Muscle of arm (tissue), 14 donors: ENCODE data around the gene GIPC1. TPM values are rescaled to one million over a fixed set of nuclear protein-coding genes. Genes with fewer than 3 reads are reported as not detected.
"Not testable (repeated sequence)": the region's sequence is repeated elsewhere in the genome, so short reads cannot be mapped to it uniquely, and the experiment has no call there.

Experiments
- DNase-seq: peaks from one replicate; pipeline ENCODE4 v3.0.0-alpha.2; 2013
- long read RNA-seq, 11 donors: transcript quantifications; one replicate each; lab custom pipeline, GENCODE V29; 2026
- polyA plus RNA-seq, 12 donors: library from polyadenylated mRNA; unstranded; fragments of 120-200 nt; gene quantifications; one replicate each; pipeline ENCODE4 v1.2.1, GENCODE V29; 2013; ENCODE audit not compliant: insufficient read length in 12 of 12

Gene GIPC1, protein sequence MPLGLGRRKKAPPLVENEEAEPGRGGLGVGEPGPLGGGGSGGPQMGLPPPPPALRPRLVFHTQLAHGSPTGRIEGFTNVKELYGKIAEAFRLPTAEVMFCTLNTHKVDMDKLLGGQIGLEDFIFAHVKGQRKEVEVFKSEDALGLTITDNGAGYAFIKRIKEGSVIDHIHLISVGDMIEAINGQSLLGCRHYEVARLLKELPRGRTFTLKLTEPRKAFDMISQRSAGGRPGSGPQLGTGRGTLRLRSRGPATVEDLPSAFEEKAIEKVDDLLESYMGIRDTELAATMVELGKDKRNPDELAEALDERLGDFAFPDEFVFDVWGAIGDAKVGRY
- 10 to 100 TPM in 11 of 12 donors, not detected in 1; 28.6 to 60.6 (median 38.0) TPM for polyA plus RNA-seq
- long read RNA-seq, donor 1, transcript GIPC1-203 (9 exons, 1,926 nt): major isoform, 9 of 18 reads
- long read RNA-seq, donor 1, transcript GIPC1-205 (8 exons, 1,386 nt): minor isoform, 5 of 18 reads
- long read RNA-seq, donor 1, partial matches to known transcripts: 0 of 18 reads
- long read RNA-seq, donor 1, other reads (novel, unspliced or antisense): 0 of 18 reads
- long read RNA-seq, donor 2, transcript GIPC1-205 (8 exons, 1,386 nt): minor isoform, 5 of 20 reads
- long read RNA-seq, donor 2, transcript GIPC1-203 (9 exons, 1,926 nt): major isoform, 10 of 20 reads
- long read RNA-seq, donor 2, transcript GIPC1-213 (7 exons, 1,068 nt): minor isoform, 5 of 20 reads
- long read RNA-seq, donor 2, partial matches to known transcripts: 0 of 20 reads
- long read RNA-seq, donor 2, other reads (novel, unspliced or antisense): 0 of 20 reads
- long read RNA-seq, donor 3, partial matches to known transcripts: 0 of 9 reads
- long read RNA-seq, donor 3, other reads (novel, unspliced or antisense): 0 of 9 reads
- long read RNA-seq, donor 4, partial matches to known transcripts: 0 of 5 reads
- long read RNA-seq, donor 4, other reads (novel, unspliced or antisense): 0 of 5 reads
- long read RNA-seq, donor 5, transcript GIPC1-205 (8 exons, 1,386 nt): major isoform, 10 of 24 reads
- long read RNA-seq, donor 5, transcript GIPC1-203 (9 exons, 1,926 nt): minor isoform, 7 of 24 reads
- long read RNA-seq, donor 5, partial matches to known transcripts: 0 of 24 reads
- long read RNA-seq, donor 5, other reads (novel, unspliced or antisense): 0 of 24 reads
- long read RNA-seq, donor 6, partial matches to known transcripts: 0 of 9 reads
- long read RNA-seq, donor 6, other reads (novel, unspliced or antisense): 0 of 9 reads
- long read RNA-seq, donor 7, partial matches to known transcripts: 0 of 1 reads
- long read RNA-seq, donor 7, other reads (novel, unspliced or antisense): 0 of 1 reads
- long read RNA-seq, donor 8, transcript GIPC1-203 (9 exons, 1,926 nt): major isoform, 12 of 22 reads
- long read RNA-seq, donor 8, transcript GIPC1-205 (8 exons, 1,386 nt): minor isoform, 9 of 22 reads
- long read RNA-seq, donor 8, partial matches to known transcripts: 0 of 22 reads
- long read RNA-seq, donor 8, other reads (novel, unspliced or antisense): 0 of 22 reads
- long read RNA-seq, donor 9, transcript GIPC1-203 (9 exons, 1,926 nt): major isoform, 7 of 14 reads
- long read RNA-seq, donor 9, partial matches to known transcripts: 0 of 14 reads
- long read RNA-seq, donor 9, other reads (novel, unspliced or antisense): 0 of 14 reads
- long read RNA-seq, donor 10, transcript GIPC1-203 (9 exons, 1,926 nt): major isoform, 10 of 16 reads
- long read RNA-seq, donor 10, transcript GIPC1-205 (8 exons, 1,386 nt): minor isoform, 6 of 16 reads
- long read RNA-seq, donor 10, partial matches to known transcripts: 0 of 16 reads
- long read RNA-seq, donor 10, other reads (novel, unspliced or antisense): 0 of 16 reads
- long read RNA-seq, donor 11, transcript GIPC1-205 (8 exons, 1,386 nt): major isoform, 10 of 34 reads
- long read RNA-seq, donor 11, partial matches to known transcripts: 17 of 34 reads
- long read RNA-seq, donor 11, other reads (novel, unspliced or antisense): 0 of 34 reads

DNA sequence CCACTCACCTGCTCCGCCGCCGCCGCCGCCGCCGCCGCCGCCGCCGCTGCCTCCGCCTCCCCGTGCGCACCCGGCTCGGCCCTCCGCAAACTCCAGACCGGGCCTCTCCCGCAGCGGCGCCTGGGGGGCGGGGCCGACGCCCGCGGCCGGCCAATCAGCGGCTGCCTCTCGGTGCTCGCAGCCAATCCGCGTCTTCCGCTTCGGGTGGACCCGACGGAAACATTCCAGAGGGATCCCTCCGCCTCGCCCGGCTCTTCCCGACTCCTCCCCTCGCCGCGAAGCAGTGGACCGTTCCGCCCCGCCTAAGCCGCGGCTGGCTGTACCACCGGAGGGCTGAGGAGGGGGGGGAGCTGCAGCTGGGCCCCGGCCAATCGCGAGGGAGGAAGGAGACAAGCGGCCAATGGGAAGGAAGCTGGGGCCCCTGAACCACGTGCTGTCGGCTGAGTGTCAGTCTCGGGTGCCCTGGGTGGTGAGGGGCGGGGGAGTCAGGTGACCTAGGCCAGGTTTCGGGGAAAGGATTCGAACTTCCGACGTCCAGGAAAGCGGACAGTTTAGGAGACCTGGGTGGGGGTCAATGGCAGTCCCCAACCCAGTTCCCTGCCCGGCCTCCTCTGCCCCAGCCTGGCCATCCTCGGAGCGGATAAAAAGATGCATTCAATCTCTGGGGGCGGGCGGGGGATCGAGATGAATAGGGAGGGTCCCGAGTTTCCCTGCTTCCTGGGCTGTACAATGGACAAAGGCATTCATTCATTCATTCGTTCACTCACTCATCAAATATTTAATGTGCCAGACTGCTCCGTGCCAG, at the start of gene GIPC1:
Gene GIPC1, minus strand, starts transcription at position 99 of the 805 bp plus-strand sequence. CDS start 13,151 bp downstream, outside the sequence.
- peak; percentile 97 for DNase-seq

DNA sequence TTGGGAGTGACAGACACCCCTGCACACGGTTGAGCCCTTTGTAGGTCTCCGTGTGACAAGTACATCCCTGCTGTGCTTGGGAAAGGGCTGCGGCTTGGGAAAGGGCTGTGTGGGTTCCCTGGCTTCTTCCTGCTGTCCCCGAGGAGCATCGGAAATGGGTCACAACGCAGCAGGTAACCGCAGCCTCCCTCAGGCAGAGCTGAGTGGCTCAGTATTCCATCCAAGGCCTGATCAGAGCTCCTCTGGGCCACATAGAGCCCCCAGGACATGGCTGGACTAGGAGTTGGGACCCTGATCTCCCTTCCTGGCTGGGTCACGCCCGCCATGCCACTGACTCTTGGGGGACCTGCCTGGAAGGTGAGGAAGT, 49.8 kb upstream of the GIPC1 start:
- no peak for DNase-seq

DNA sequence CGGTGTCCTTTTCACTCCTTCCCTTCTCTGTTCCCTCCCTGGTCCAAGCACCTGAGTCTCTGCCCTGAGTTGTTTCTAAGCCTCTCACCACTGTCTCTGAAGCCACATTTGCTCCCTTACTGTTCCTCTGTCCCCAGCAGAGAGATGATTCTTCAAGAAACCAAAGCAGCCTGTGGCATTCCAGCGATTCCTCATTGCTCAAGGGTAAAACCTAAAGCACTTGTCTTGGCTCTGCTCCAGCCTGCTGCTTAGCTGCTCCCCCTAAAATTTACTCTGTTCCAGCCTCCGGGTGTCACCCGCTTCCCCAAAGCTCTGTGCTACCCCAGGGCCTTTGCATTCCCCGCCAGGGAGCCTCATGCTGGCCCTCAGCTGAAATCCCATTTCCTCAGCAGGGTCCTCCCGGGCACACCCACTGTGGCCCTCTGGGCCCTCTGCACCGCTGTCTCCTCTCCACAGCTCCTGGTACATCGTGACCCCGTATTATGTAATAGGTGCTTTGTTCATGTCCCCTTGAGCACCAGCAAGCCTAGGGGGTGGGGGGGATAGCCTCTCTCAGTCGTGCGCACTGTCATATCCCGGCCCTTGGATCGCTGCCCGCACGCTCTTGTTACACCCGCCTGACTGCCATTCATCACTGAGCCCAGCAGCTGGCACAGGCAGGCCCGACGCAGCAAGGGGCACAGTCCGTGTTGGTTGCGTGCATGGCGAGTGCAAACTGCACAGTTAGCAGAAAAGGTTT, 49.2 kb upstream of the GIPC1 start:
- peak; percentile 61 for DNase-seq

DNA sequence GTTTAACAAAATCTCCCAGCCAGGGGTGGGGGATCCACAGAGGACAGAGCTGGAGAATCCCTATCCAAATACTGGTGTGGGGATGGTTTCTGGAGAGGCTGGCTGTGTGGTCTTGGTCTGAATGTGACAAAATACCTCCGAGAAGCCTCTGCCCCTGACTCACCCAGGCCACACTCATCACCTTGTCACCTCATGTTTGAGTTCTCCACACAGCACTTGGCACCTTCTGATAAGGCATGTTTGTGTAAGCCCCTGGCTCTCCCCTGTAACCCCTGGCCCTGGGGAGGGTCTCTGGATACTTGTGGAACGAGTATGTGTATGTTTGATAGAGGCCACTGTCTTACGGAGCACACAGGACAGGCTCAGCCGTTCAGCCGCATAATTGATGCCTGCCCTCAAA, 48.1 kb upstream of the GIPC1 start:
- DNase-seq: no peak

DNA sequence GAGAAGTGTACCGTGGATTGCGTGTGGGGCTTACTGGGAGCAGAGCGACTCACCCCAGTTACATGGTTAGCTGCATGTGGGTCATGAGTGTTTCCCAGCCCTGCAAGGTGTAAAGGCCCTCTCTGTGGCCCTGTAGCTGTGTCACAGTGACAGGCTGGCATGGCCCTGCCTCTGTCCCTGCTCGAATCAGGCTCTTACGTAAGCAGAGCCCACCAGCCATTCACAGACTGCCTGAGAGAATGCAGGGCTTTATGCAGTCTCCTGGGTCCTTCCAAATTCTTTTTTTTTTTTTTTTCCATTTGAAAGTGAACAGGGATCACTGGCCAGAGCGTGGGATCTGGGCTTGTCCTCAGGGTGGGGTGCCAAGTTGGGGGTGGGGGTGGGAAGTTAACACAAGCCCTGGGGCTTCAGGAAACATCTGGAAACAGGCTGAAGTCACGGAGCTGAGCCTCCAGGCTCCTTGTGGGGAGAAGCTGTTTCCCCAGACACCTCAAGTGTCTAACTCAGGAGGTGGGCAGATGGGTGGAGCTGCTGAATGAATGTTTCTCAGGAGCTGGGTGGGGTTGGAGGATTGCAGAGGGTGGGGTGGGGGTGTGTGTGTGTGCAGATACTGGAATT, 46.9 kb upstream of the GIPC1 start:
- DNase-seq: no peak

DNA sequence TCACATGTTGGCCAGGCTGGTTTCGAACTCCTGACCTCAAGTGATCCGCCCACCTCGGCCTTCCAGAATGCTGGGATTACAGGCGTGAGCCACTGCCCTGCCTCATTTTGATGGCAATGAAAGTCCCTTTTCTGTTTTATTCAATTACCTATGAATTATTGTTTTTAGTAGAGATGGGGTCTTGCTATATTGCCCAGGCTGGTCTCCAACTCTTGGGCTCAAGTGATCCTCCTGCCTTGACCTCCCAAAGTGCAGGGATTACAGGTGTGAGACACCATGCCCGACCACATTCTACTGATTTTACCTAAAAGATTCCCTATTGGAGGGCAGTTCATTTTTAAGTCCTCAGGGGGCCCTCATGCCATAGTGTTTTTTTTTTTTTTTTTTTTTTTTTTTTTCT, 46.1 kb upstream of the GIPC1 start:
- DNase-seq: not testable (repeated sequence)

DNA sequence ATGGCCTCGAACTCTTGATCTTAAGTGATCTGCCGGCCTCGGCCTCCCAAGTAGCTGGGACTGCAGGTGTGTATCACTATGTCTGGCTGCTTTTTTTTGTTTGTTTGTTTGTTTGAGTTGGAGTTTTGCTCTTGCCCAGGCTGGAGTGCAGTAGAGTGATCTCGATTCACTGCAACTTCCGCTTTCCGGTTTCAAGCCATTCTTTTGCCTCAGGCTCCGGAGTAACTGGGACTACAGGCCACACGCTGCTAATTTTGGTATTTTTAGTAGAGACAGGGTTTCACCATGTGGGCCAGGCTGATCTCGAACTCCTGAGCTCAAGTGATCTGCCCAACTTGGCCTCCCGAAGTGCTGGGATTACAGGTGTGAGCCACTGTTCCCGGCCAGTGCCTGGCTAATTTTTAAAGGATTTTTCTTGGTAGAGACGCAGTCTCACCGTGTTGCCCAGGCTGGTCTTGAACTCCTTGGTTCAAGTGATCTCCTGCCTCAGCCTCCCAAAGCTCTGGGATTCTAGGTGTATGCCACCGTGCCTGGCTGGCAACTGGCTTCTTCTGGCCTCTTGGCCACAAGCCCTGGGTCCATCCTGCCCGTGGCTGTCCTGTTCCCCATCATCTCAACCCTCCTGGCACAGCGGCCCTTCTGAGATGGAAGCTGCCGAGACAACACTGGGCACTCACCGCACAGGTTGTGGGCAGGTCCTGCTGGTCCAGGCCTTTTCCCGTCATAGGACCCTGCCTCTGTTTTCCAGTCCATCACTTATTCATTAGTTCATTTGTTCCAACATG, 45.0 kb upstream of the GIPC1 start:
- no peak for DNase-seq

DNA sequence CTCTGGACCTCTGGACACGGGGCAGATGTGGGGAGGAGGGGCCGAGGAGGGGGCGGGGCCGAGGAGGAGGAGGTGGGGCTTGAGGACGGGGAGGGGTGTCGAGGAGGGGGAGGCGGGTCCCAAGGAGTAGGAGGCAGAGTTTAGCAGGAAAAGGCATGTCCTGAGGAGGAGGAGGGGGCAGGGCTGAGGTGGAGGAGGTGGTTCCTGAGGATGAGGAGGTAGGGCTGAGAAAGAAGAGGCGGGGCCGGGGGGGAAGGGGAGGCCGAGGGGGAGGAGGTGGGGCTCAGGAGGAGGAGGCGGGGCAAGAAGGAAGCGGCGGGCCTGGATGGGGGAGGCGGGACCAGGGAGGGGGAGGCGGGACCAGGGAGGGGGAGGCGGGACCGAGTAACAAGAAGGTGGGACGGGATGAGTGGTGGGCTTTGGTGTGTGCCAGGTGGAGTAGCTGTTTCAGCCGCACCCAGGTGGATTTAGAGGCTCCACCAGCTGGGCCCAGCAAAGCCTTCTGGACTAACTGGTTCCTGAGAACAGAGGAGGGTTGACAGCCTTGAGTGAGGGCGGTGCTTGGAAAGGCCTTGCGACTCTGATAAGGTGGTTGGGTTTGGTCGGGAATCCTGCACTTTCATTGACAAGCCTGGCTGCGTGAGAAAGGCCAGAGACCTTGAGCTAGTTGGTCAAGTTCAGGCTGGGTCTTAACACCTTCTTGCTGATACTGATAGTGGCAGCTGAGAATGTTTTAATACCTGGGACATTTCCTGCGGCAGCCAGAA, 41.2 kb upstream of the GIPC1 start:
- no peak for DNase-seq

DNA sequence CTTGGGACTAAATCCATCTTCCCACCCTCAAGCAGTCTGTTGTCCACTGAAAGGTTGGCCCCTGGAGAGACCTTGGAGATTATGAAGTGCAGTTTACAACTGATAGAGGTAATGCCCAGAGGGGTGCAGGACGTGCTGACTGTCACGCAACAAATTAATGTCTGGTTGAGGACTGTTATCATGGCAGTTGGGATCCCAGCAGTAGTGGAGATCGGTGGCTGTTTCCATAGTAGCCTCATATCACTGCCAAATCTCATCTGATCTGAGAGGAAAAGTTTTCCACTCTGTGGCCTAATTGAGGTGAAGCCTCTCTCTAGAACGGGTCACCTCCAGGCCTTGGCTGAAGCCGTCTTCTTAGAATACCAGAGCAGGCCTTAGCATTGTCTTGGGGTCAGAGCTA, 37.5 kb upstream of the GIPC1 start:
- DNase-seq: no peak

DNA sequence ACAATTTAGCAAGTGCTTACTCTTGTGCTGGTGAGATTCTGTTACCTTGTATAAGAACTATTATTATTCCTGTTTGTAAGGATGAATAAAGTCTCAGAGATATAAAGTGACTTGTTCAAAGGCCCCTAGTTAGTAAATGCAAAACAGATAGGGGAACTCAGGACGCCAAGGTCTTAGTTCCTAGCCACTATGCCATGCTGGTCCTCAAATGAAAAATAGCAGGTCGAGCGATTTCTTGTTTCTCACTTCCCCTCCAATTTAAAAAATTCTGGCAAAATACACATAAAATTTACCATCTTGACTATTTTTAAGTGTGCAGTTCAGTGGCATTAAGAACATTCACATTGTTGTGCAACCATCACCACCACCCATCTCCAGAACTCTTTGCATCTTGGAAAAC, 34.6 kb upstream of the GIPC1 start:
- DNase-seq: no peak

DNA sequence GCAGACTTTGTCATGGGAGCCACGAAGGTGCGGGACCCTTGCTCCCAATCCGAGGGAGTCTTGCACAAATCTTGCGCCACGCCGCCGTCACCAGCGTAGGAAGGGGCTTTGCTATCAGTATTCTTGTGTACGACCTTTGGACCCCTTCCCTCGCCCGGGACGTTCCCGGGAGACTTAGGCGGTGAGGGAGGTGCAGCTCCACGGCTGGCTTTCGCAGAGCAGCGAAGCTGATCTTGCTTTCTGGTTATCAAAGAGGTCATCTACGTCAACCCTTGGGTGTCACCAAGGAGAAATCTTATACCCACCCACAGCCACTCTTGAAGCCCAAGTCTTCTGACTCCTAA, 34.0 kb upstream of the GIPC1 start:
- DNase-seq: no peak

DNA sequence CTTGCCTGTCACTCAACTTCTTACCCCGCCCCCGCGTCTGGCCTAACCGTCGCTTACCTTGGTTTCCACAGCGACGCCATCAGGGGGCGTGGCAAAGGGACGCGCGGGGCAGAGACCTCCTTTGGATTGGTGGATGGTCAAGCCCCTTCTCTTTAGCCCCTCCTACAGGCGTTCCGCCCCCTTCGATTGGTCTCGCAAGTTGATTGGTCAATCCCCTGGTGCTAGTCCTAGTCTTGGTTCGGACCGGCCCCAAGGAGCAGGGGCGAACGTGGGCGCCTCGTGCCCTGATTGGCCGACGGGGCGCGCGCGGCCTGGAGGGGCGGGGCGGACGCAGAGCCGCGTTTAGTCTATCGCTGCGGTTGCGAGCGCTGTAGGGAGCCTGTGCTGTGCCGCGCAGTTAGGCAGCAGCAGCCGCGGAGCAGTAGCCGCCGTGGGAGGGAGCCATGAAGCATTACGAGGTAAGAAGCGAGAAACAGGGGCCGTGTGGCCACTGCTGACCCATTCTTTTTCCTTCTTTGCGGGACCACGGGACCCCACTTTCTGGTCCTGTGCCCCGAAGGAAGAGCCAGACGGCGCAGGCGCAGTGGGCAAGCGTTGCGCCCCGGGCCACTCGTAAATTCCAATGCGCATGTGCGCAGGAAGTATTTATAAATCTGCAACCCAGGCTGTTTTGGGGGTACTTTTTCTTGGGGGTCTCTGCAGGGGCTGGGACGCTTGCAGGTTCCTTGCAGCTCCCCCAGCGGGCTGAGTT, 33.5 kb upstream of the GIPC1 start, which contains the start of gene TECR:
Gene TECR, plus strand, starts transcription at position 341 of the 751 bp plus-strand sequence. Its CDS starts 103 bp downstream, at position 444.
- peak; percentile 100 for DNase-seq

DNA sequence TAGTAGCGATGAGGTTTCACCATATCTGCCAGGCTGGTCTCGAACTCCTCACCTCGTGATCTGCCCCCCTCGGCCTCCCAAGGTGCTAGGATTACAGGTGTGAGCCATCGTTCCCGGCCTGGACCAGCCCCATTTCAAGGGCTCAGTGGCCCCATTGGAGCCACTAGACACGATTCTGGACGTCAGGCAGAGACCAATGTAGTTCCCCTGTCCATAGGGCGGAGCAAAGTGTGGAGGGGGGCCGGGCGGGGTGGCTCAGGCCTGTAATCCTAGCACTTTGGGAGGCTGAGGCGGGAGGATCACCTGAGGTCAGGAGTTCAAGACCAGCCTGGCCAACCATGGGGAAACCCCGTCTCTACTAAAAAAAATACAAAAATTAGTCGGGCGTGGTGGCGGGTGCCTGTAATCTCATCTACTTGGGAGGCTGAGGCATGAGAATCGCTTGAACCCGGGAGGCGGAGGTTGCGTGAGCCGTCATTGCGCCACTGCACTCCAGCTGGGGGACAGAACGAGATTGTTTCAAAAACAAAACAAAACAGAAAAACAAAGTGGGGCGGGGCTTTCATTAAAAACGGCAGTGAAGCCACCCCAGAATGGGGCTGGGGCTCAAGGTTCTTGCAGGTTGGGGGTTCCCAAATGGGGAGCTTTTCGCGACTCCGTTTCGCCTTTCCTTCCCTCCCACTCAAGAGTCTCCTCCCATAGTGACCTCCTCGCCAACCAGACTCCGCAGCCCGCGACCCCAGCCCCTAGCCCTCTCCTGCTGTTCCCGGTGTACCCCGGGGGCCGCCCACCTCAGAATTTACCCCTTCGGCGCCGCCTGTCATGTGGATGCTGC, 32.7 kb upstream of the GIPC1 start:
- no peak for DNase-seq

DNA sequence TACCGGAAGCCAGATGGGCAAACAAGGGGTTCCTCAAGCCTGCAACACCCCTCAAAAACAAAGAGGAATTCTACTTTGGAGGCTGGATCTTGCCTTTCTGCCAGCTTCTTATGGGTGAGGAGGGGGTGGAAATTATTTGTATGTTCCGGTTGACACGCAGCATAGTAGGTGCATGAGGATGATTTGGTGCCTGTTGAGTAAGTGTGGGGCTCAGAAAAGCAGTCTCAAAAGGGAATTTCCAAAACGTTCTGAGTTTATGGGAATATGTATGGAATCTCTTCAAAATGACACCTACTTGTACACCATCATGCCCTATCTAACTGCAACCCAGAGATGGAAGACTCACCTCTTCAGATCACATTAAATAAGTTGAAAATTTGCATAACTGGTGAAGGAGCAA, 30.5 kb upstream of the GIPC1 start:
- DNase-seq: no peak

DNA sequence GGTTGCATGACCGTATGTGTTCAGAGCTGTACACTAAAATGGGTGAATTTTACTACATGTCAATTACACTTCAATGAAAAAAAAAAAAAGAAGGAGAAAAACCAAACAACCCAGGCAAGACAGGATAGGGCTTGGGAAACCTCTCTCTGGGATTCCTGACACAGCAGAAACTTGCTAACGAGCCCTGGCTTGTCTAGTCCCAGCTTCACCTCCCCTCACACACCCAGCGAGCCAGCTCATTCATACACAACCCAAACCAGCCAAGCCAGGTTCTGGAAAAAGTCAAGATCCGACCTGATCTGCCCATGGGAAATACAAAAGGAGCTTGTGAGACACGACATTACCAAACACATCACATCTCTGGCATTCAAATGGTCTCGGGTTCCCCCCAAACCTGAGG, 29.8 kb upstream of the GIPC1 start:
- DNase-seq: no peak
